ENCODE results near the gene RALGAPA2. TPM values are rescaled to one million over a fixed set of nuclear protein-coding genes. Genes with fewer than 3 reads are reported as not detected.

The RALGAPA2 gene
- total RNA-seq, 1 experiment from 2014 or later = 13.4 TPM

DNA sequence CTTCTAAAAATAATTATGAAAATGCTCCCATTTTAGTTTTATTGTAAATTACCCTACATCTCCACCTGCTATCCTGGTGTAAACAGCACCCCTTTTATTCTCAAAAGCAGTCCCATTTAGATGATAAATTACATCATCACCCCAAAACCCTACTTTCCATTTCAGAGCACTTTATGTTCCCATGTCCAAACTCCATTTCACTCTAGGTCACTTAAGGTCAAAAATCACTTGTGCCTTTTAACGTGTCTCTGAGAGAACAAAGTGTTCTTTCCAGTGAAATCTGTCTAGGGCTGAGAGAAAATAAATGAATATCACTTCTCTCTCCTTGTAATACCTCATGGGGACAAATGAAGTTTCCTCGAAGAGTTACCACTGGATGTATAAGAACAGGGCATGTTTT is 187.2 kb downstream of the RALGAPA2 start:
- no peak overlapping the region for H3K27ac ChIP-seq (ENCODE audit: low read length)
- no peak overlapping the region for H3K4me3 ChIP-seq (ENCODE audit: low read depth in 2 of 2, low read length in 2 of 2)
- no peak for ATAC-seq
- ChIA-PET POLR2A (no interaction called here), CTCF (no interaction called here)
- in situ Hi-C loops (cut with HindIII; ENCODE audit: low pct_unique_long_range_greater_than_20kb, low sequenced_read_pairs) = no loop called here
- H3K36me3 ChIP-seq (ENCODE audit: control insufficient read depth, insufficient read depth, low read length) = no peaks in the 10 kb centered on the region
- no peaks in the 10 kb centered on the region for H3K4me1 ChIP-seq (ENCODE audit: control insufficient read depth, insufficient read depth, low read length)
- DNase-seq (ENCODE audit: low read depth, low spot score) = no peak
- TF ChIP-seq, protein P1, sequence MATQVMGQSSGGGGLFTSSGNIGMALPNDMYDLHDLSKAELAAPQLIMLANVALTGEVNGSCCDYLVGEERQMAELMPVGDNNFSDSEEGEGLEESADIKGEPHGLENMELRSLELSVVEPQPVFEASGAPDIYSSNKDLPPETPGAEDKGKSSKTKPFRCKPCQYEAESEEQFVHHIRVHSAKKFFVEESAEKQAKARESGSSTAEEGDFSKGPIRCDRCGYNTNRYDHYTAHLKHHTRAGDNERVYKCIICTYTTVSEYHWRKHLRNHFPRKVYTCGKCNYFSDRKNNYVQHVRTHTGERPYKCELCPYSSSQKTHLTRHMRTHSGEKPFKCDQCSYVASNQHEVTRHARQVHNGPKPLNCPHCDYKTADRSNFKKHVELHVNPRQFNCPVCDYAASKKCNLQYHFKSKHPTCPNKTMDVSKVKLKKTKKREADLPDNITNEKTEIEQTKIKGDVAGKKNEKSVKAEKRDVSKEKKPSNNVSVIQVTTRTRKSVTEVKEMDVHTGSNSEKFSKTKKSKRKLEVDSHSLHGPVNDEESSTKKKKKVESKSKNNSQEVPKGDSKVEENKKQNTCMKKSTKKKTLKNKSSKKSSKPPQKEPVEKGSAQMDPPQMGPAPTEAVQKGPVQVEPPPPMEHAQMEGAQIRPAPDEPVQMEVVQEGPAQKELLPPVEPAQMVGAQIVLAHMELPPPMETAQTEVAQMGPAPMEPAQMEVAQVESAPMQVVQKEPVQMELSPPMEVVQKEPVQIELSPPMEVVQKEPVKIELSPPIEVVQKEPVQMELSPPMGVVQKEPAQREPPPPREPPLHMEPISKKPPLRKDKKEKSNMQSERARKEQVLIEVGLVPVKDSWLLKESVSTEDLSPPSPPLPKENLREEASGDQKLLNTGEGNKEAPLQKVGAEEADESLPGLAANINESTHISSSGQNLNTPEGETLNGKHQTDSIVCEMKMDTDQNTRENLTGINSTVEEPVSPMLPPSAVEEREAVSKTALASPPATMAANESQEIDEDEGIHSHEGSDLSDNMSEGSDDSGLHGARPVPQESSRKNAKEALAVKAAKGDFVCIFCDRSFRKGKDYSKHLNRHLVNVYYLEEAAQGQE (IDR thresholded peaks at IDR 0.05; ENCODE audit: insufficient read depth in 1 of 2, low read depth in 2 of 2, low read length in 1 of 2) = no peak
- TF ChIP-seq SIN3A (IDR thresholded peaks at IDR 0.05; ENCODE audit: borderline replicate concordance, insufficient read depth, low read depth, low read length) (no peak), POLR2AphosphoS5 (IDR thresholded peaks at IDR 0.05; ENCODE audit: low read depth, low read length) (no peak), TCF7L2 (IDR thresholded peaks at IDR 0.05; ENCODE audit: low read depth, low read length) (no peak)
- TF ChIP-seq, protein P2, sequence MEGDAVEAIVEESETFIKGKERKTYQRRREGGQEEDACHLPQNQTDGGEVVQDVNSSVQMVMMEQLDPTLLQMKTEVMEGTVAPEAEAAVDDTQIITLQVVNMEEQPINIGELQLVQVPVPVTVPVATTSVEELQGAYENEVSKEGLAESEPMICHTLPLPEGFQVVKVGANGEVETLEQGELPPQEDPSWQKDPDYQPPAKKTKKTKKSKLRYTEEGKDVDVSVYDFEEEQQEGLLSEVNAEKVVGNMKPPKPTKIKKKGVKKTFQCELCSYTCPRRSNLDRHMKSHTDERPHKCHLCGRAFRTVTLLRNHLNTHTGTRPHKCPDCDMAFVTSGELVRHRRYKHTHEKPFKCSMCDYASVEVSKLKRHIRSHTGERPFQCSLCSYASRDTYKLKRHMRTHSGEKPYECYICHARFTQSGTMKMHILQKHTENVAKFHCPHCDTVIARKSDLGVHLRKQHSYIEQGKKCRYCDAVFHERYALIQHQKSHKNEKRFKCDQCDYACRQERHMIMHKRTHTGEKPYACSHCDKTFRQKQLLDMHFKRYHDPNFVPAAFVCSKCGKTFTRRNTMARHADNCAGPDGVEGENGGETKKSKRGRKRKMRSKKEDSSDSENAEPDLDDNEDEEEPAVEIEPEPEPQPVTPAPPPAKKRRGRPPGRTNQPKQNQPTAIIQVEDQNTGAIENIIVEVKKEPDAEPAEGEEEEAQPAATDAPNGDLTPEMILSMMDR (IDR thresholded peaks at IDR 0.05) = no peak
- BruUV-seq (replicated peaks) = no TSS peak
- H3K27me3 ChIP-seq (ENCODE audit: control insufficient read depth, insufficient read depth, low read length) = no peaks in the 10 kb centered on the region
- H3K9me3 ChIP-seq (ENCODE audit: control insufficient read depth, insufficient read depth, low read depth, low read length) = no peaks in the 10 kb centered on the region
- intact Hi-C loops (cut with micrococcal nuclease; ENCODE audit: unreplicated experiment) = no loop called here

DNA sequence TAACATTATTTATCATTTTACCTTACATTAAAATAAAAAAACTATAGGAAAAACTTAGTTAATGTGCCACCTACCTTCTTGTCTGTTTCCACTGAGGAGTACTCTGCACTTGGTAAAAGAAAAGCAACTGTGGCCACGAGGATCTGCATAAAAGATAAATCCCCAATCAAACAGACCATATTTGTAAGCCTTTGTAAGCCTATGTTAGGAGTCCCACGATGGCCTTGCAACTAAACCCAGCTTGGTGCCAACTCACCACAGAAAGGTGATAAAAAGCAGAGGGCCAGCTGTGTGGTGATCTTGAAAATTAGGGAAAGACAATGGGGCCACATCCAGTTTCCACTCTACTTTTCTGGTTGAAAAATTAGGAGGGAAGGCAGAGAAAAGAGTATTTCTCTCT is 187.7 kb downstream of the RALGAPA2 start:
- Histone ChIP-seq H3K27me3 (ENCODE audit: control insufficient read depth, insufficient read depth, low read length) (no peaks in the 10 kb centered on the region), H3K27ac (ENCODE audit: low read length) (no peak overlapping the region), H3K4me1 (ENCODE audit: control insufficient read depth, insufficient read depth, low read length) (no peaks in the 10 kb centered on the region), H3K9me3 (ENCODE audit: control insufficient read depth, insufficient read depth, low read depth, low read length) (no peaks in the 10 kb centered on the region), H3K4me3 (ENCODE audit: low read depth in 2 of 2, low read length in 2 of 2) (no peak overlapping the region), H3K36me3 (ENCODE audit: control insufficient read depth, insufficient read depth, low read length) (no peaks in the 10 kb centered on the region)
- in situ Hi-C loops (cut with HindIII; ENCODE audit: low pct_unique_long_range_greater_than_20kb, low sequenced_read_pairs) = no loop called here
- CTCF ChIA-PET = no interaction called here
- no TSS peak for BruUV-seq (replicated peaks)
- DNase-seq (ENCODE audit: low read depth, low spot score) (no peak), ATAC-seq (no peak)
- intact Hi-C loops (cut with micrococcal nuclease; ENCODE audit: unreplicated experiment) = no loop called here
- POLR2A ChIA-PET = no interaction called here
- TF ChIP-seq, protein P1 (IDR thresholded peaks at IDR 0.05; ENCODE audit: insufficient read depth in 1 of 2, low read depth in 2 of 2, low read length in 1 of 2) = no peak
- TF ChIP-seq, protein P2 (IDR thresholded peaks at IDR 0.05) = no peak
- TF ChIP-seq POLR2AphosphoS5 (IDR thresholded peaks at IDR 0.05; ENCODE audit: low read depth, low read length) (no peak), SIN3A (IDR thresholded peaks at IDR 0.05; ENCODE audit: borderline replicate concordance, insufficient read depth, low read depth, low read length) (no peak), TCF7L2 (IDR thresholded peaks at IDR 0.05; ENCODE audit: low read depth, low read length) (no peak)

All from Panc1 (cell line).